Measurements from ENCODE around the gene DLG2.

DLG2 gene

DNA sequence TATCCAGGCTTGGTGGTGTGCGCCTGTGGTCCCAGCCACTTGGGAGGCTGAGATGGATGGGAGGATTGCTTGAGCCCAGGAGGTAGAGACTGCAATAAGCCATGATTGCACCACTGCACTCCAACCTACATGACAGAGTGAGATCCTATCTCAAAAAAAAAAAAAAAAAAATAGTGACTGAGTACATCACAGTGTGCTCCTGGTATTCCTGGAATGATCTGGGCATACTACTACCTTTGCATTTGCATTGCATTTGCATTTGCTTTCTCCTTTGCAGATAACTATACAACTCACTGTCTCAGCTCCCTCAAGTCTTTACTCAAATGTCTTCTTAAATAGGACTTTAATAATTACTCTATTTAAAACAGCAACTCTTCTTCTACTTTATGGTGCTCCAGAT is 51.8 kb downstream of the DLG2 start:
- no peak overlapping the region for H2AFZ ChIP-seq (ENCODE audit: low read depth, low read length)
- H3K36me3 ChIP-seq (ENCODE audit: insufficient read depth, low read length): no peaks in the 10 kb centered on the region
- H3K4me1 ChIP-seq (ENCODE audit: insufficient read depth, low read length): no peaks in the 10 kb centered on the region
- no peaks in the 10 kb centered on the region for H3K9me3 ChIP-seq (ENCODE audit: low read length)
- no peak overlapping the region for H3K4me3 ChIP-seq (ENCODE audit: low read length)
- H3K27me3 ChIP-seq (ENCODE audit: insufficient read depth, low read length): no peaks in the 10 kb centered on the region

DNA sequence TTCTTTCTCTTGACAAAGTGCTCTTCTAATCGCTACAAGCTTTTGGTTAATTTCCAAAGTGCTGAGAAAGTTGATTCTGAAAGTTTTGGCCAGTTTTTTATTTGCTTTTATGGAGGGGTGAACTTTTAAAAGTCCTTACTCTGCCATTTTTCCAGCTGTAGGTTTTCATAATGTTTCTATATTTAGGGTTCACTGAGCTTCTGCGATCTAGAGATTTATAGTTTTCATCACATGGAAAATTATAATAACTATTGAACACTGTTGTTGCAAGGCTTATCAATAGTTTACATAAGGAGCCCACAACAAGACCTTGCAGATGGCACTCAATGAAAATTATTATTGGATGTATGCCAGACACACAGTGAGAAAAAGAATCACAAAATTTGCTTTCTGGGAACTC is 55.1 kb downstream of the DLG2 start:
- Histone ChIP-seq H3K4me3 (ENCODE audit: low read length) (no peak overlapping the region), H3K27me3 (ENCODE audit: insufficient read depth, low read length) (no peaks in the 10 kb centered on the region), H3K4me1 (ENCODE audit: insufficient read depth, low read length) (no peaks in the 10 kb centered on the region), H3K36me3 (ENCODE audit: insufficient read depth, low read length) (no peaks in the 10 kb centered on the region), H2AFZ (ENCODE audit: low read depth, low read length) (no peak overlapping the region), H3K9me3 (ENCODE audit: low read length) (no peaks in the 10 kb centered on the region)

GRCh38 chr11:85569525-85569924 is 57.6 kb downstream of the DLG2 start:
- H3K36me3 ChIP-seq (ENCODE audit: insufficient read depth, low read length): no peaks in the 10 kb centered on the region
- no peak overlapping the region for H3K4me3 ChIP-seq (ENCODE audit: low read length)
- no peak overlapping the region for H2AFZ ChIP-seq (ENCODE audit: low read depth, low read length)
- no peaks in the 10 kb centered on the region for H3K4me1 ChIP-seq (ENCODE audit: insufficient read depth, low read length)
- no peaks in the 10 kb centered on the region for H3K9me3 ChIP-seq (ENCODE audit: low read length)
- no peaks in the 10 kb centered on the region for H3K27me3 ChIP-seq (ENCODE audit: insufficient read depth, low read length)

- H3K9me3 ChIP-seq (ENCODE audit: low read length): no peaks in the 10 kb centered on the region
- H3K36me3 ChIP-seq (ENCODE audit: insufficient read depth, low read length): no peaks in the 10 kb centered on the region
- H3K4me1 ChIP-seq (ENCODE audit: insufficient read depth, low read length): no peaks in the 10 kb centered on the region
- H3K27me3 ChIP-seq (ENCODE audit: insufficient read depth, low read length): no peaks in the 10 kb centered on the region
- no peak overlapping the region for H3K4me3 ChIP-seq (ENCODE audit: low read length)
- no peak overlapping the region for H2AFZ ChIP-seq (ENCODE audit: low read depth, low read length)
Measured at GRCh38 chr11:85558411-85558810, 68.7 kb downstream of the DLG2 start.

DNA sequence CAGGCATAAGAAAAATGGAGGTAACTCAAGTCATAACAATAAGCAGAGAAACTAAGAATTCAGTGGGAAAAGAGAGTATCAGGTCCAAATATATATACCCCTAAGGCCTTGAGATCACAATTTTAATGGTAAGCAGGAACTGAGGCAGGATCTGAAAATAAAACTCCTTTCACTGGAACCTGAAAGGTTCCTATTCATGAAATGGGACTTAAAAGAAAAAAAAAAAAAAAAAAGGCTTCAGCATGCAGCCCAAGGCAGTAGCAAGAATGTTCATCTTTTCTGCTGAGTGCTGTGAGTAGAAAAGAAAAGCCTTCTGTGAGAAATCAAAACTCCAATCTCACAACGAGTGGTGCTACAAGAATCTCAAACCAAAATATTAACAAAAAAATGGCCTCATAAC is 75.3 kb downstream of the DLG2 start:
- H2AFZ ChIP-seq (ENCODE audit: low read depth, low read length): no peak overlapping the region
- H3K27me3 ChIP-seq (ENCODE audit: insufficient read depth, low read length): no peaks in the 10 kb centered on the region

GRCh38 chr11:85541683-85542082 is 85.5 kb downstream of the DLG2 start:
- H3K9me3 ChIP-seq (ENCODE audit: low read length): no peaks in the 10 kb centered on the region
- peaks cover 9% of the 10 kb centered on the region for H3K4me1 ChIP-seq (ENCODE audit: insufficient read depth, low read length)
- no peaks in the 10 kb centered on the region for H3K27me3 ChIP-seq (ENCODE audit: insufficient read depth, low read length)
- H2AFZ ChIP-seq (ENCODE audit: low read depth, low read length): peak overlapping the region; percentile 61
- no peaks in the 10 kb centered on the region for H3K36me3 ChIP-seq (ENCODE audit: insufficient read depth, low read length)
- H3K4me3 ChIP-seq (ENCODE audit: low read length): no peak overlapping the region

More for the DNA sequence above, 75.3 kb downstream of the DLG2 start:
- H3K4me1 ChIP-seq (ENCODE audit: insufficient read depth, low read length): peaks cover 6% of the 10 kb centered on the region
- H3K9me3 ChIP-seq (ENCODE audit: low read length): peaks cover 5% of the 10 kb centered on the region
- no peak overlapping the region for H3K4me3 ChIP-seq (ENCODE audit: low read length)
- no peaks in the 10 kb centered on the region for H3K36me3 ChIP-seq (ENCODE audit: insufficient read depth, low read length)

- H3K4me3 ChIP-seq (ENCODE audit: low read length): no peak overlapping the region
- peaks cover 9% of the 10 kb centered on the region for H3K4me1 ChIP-seq (ENCODE audit: insufficient read depth, low read length)
- H3K27me3 ChIP-seq (ENCODE audit: insufficient read depth, low read length): no peaks in the 10 kb centered on the region
- H3K9me3 ChIP-seq (ENCODE audit: low read length): no peaks in the 10 kb centered on the region
- H3K36me3 ChIP-seq (ENCODE audit: insufficient read depth, low read length): no peaks in the 10 kb centered on the region
- no peak overlapping the region for H2AFZ ChIP-seq (ENCODE audit: low read depth, low read length)
Measured at GRCh38 chr11:85540635-85541205, 86.4 kb downstream of the DLG2 start.

- Histone ChIP-seq H3K4me3 (ENCODE audit: low read length) (no peak overlapping the region), H3K27me3 (ENCODE audit: insufficient read depth, low read length) (no peaks in the 10 kb centered on the region), H3K9me3 (ENCODE audit: low read length) (no peaks in the 10 kb centered on the region), H3K4me1 (ENCODE audit: insufficient read depth, low read length) (peaks cover 9% of the 10 kb centered on the region), H3K36me3 (ENCODE audit: insufficient read depth, low read length) (no peaks in the 10 kb centered on the region), H2AFZ (ENCODE audit: low read depth, low read length) (no peak overlapping the region)
Measured at GRCh38 chr11:85540181-85540580, 87.0 kb downstream of the DLG2 start.

DNA sequence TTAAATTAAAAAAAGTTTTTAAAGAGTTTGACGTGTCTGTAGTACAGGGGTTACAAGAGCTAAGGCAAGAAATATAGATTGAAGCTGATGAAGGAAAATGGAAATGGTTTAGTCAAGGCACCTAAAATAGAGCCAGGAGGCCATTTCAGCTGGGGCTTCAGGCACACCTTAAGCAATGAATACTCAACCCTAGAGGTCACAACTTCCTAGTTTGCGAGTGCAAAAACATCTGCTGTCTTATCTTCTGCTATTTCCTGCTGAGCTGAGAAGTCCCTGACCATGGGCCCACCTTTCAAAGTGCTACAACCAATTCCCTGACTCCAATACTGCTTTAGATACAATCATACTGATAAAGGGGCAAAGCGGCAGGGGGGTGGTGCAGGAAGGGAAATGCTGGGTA is 87.4 kb downstream of the DLG2 start:
- Histone ChIP-seq H3K27me3 (ENCODE audit: insufficient read depth, low read length) (no peaks in the 10 kb centered on the region), H3K4me1 (ENCODE audit: insufficient read depth, low read length) (peaks cover 9% of the 10 kb centered on the region), H2AFZ (ENCODE audit: low read depth, low read length) (no peak overlapping the region), H3K4me3 (ENCODE audit: low read length) (no peak overlapping the region), H3K36me3 (ENCODE audit: insufficient read depth, low read length) (no peaks in the 10 kb centered on the region), H3K9me3 (ENCODE audit: low read length) (no peaks in the 10 kb centered on the region)

DNA sequence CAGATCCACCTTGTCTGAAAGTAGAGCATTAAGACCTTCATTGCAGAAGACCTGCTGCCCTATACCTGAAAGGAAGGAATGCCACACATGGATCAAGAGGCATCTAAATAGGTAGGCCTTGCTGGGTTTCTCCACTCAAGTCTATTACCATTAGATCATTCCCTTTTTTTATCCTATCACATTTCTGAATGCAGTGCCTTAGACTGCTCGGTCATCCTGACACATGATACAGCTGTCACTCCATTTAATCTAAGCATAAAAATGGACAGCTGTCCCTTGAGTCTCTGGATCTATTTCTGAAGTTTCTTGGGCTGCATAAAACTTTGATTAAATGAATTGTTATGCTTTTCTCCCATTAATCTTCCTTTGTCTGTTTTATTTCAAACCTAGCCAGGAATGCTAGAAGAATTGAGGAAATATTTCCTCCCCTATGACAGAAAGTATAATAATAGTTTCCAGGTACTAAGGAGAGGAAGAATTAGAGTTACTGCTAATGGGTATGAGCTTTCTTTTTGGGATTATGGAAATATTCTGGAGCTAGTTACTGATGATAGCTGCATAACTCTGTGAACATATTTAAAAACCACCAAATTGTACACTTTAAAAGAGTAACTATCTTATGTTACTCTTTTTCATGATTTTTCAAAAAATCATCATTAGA is 88.0 kb downstream of the DLG2 start:
- H3K27me3 ChIP-seq (ENCODE audit: insufficient read depth, low read length): no peaks in the 10 kb centered on the region

DNA sequence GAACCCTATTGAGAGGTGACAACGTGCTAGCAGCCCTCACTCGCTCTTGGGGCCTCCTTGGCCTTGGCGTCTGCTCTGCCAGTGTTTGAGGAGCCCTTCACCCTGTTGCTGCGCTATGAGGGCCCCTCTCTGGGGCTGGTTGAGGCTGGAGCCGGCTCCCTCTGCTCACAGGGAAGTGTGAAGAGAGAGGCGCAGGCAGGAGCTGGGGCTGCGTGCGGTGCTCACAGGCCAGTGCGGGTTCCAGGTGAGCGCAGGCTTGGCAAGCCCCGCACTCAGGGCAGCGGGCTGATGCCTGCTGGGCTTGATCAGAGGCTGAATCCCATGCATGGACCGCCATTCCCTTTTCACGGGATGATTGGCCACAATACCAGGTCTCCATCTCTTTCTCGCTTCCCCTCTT is 90.7 kb downstream of the DLG2 start:
- Histone ChIP-seq H2AFZ (ENCODE audit: low read depth, low read length) (no peak overlapping the region), H3K36me3 (ENCODE audit: insufficient read depth, low read length) (no peaks in the 10 kb centered on the region), H3K9me3 (ENCODE audit: low read length) (no peaks in the 10 kb centered on the region), H3K4me1 (ENCODE audit: insufficient read depth, low read length) (peaks cover 1% of the 10 kb centered on the region), H3K27me3 (ENCODE audit: insufficient read depth, low read length) (no peaks in the 10 kb centered on the region), H3K4me3 (ENCODE audit: low read length) (no peak overlapping the region)

More for the DNA sequence above, 88.0 kb downstream of the DLG2 start:
- H3K4me1 ChIP-seq (ENCODE audit: insufficient read depth, low read length): peaks cover 9% of the 10 kb centered on the region
- no peak overlapping the region for H3K4me3 ChIP-seq (ENCODE audit: low read length)
- H3K36me3 ChIP-seq (ENCODE audit: insufficient read depth, low read length): no peaks in the 10 kb centered on the region
- no peak overlapping the region for H2AFZ ChIP-seq (ENCODE audit: low read depth, low read length)
- H3K9me3 ChIP-seq (ENCODE audit: low read length): no peaks in the 10 kb centered on the region

- H3K4me3 ChIP-seq (ENCODE audit: low read length): no peak overlapping the region
- H3K27me3 ChIP-seq (ENCODE audit: insufficient read depth, low read length): no peaks in the 10 kb centered on the region
- no peak overlapping the region for H2AFZ ChIP-seq (ENCODE audit: low read depth, low read length)
- H3K4me1 ChIP-seq (ENCODE audit: insufficient read depth, low read length): no peaks in the 10 kb centered on the region
- no peaks in the 10 kb centered on the region for H3K9me3 ChIP-seq (ENCODE audit: low read length)
- no peaks in the 10 kb centered on the region for H3K36me3 ChIP-seq (ENCODE audit: insufficient read depth, low read length)
Measured at GRCh38 chr11:85534806-85535205, 92.3 kb downstream of the DLG2 start.

DNA sequence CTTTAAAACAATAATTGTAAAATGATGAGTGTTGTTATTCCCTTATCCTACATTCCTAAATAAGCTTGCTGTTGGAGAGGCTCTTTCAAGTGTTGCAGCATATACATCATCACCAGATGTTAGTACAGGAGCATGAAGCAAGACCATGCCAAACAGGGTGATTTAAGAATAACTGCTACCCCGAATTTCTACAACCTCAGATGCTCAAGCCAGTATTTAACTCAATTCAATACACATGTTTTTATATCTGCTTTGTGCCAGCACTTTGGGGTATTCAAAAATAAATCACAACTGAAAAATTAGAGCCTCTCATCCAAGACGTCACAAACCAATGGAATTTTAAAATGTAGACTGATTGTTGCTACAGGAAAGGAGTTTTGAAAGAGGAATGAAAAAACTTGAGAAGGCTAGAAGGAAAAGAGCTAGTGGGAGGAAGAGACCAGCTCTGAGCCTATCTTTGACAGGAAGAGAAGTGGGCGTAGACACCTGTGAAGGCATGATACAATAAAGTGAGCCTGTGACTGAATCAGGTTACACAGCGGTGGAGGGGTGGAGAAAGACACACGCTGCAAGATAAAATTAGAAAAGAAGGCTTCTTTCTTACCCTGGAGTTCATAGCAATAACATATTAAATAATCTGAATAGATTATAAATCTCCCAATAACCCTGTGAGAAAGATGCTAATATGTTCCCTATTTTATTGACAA is 95.8 kb downstream of the DLG2 start:
- Histone ChIP-seq H3K9me3 (ENCODE audit: low read length) (no peaks in the 10 kb centered on the region), H3K27me3 (ENCODE audit: insufficient read depth, low read length) (no peaks in the 10 kb centered on the region), H3K4me1 (ENCODE audit: insufficient read depth, low read length) (peaks cover 6% of the 10 kb centered on the region), H2AFZ (ENCODE audit: low read depth, low read length) (no peak overlapping the region), H3K36me3 (ENCODE audit: insufficient read depth, low read length) (no peaks in the 10 kb centered on the region), H3K4me3 (ENCODE audit: low read length) (no peak overlapping the region)

Measured in neuron (in vitro differentiated cells).